ENCODE measurements around the gene ARHGEF3.
"Not testable (repeated sequence)": the region's sequence is repeated elsewhere in the genome, so short reads cannot be mapped to it uniquely, and the experiment has no call there.

Gene ARHGEF3

GRCh38 chr3:56763233-56763632 lies 38.5 kb downstream of the ARHGEF3 start:
- no peak for TF ChIP-seq CTCF (IDR thresholded peaks at IDR 0.05; ENCODE audit: low read length, missing control alignments)
- DNase-seq (ENCODE audit: low read depth): no peak
- H3K4me3 ChIP-seq (replicated peaks; ENCODE audit: low read depth, low read length): no peak overlapping the region

GRCh38 chr3:56762718-56763117 lies 39.0 kb downstream of the ARHGEF3 start:
- DNase-seq (ENCODE audit: low read depth): no peak
- no peak overlapping the region for H3K4me3 ChIP-seq (replicated peaks; ENCODE audit: low read depth, low read length)
- no peak for TF ChIP-seq CTCF (IDR thresholded peaks at IDR 0.05; ENCODE audit: low read length, missing control alignments)

- peak; percentile 64 for DNase-seq (ENCODE audit: low read depth)
- H3K4me3 ChIP-seq (replicated peaks; ENCODE audit: low read depth, low read length): no peak overlapping the region
- no peak for TF ChIP-seq CTCF (IDR thresholded peaks at IDR 0.05; ENCODE audit: low read length, missing control alignments)
Measured at GRCh38 chr3:56761887-56762651, 39.7 kb downstream of the ARHGEF3 start.

GRCh38 chr3:56761023-56761422 lies 40.7 kb downstream of the ARHGEF3 start:
- no peak for TF ChIP-seq CTCF (IDR thresholded peaks at IDR 0.05; ENCODE audit: low read length, missing control alignments)
- DNase-seq (ENCODE audit: low read depth): no peak
- no peak overlapping the region for H3K4me3 ChIP-seq (replicated peaks; ENCODE audit: low read depth, low read length)

- no peak for TF ChIP-seq CTCF (IDR thresholded peaks at IDR 0.05; ENCODE audit: low read length, missing control alignments)
- no peak for DNase-seq (ENCODE audit: low read depth)
- no peak overlapping the region for H3K4me3 ChIP-seq (replicated peaks; ENCODE audit: low read depth, low read length)
Measured at GRCh38 chr3:56759532-56759931, 42.2 kb downstream of the ARHGEF3 start.

GRCh38 chr3:56758539-56758981 lies 43.2 kb downstream of the ARHGEF3 start:
- peak; percentile 89 for DNase-seq (ENCODE audit: low read depth)
- no peak for TF ChIP-seq CTCF (IDR thresholded peaks at IDR 0.05; ENCODE audit: low read length, missing control alignments)
- H3K4me3 ChIP-seq (replicated peaks; ENCODE audit: low read depth, low read length): peak overlapping the region; percentile 29

GRCh38 chr3:56758042-56758441 lies 43.7 kb downstream of the ARHGEF3 start:
- not testable (repeated sequence) for DNase-seq (ENCODE audit: low read depth)

More at GRCh38 chr3:56758042-56758441, 43.7 kb downstream of the ARHGEF3 start:
- H3K4me3 ChIP-seq (replicated peaks; ENCODE audit: low read depth, low read length): not testable (repeated sequence)
